Bladder microvascular endothelial cell (primary cell): ENCODE data around the gene SI. TPM values are rescaled to one million over a fixed set of nuclear protein-coding genes. Genes with fewer than 3 reads are reported as not detected.

Source experiments
- total RNA-seq: library from RNA; depleted of rRNA; stranded (reverse); fragments of >200 nt; gene quantifications from 2 replicates; pipeline ENCODE4 v1.2.3, GENCODE V29; 2014

SI gene
- not detected in 2 replicates for total RNA-seq

DNA sequence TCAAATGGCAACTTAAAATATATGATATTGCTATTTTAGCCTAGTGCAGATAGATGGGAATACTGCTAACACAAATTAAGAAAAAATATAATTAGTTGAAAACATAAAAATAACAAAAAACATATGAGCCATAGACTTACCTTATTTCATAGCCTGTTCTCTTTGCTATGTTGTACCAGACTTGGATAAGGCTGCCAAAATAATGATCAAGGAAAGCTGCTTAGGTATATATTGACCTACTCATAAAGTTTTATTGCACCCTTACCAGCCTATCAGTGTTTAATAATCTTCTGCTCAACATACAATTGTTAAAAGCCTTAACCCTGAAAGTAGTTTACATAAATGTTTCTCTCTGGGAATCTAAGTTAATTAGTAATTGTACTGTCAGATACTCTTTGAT is at the start of gene SI:
TSS of gene SI (minus strand) at position 204 of the 400 bp plus-strand sequence. CDS start 2,484 bp downstream, outside the sequence.

Other genes with a start within 250 kb of the SI start
- gene SLITRK3, start 117.9 kb upstream of the SI start, total RNA-seq, result not detected in 2 replicates